Measurements from ENCODE around the gene ARHGAP44.

DNA sequence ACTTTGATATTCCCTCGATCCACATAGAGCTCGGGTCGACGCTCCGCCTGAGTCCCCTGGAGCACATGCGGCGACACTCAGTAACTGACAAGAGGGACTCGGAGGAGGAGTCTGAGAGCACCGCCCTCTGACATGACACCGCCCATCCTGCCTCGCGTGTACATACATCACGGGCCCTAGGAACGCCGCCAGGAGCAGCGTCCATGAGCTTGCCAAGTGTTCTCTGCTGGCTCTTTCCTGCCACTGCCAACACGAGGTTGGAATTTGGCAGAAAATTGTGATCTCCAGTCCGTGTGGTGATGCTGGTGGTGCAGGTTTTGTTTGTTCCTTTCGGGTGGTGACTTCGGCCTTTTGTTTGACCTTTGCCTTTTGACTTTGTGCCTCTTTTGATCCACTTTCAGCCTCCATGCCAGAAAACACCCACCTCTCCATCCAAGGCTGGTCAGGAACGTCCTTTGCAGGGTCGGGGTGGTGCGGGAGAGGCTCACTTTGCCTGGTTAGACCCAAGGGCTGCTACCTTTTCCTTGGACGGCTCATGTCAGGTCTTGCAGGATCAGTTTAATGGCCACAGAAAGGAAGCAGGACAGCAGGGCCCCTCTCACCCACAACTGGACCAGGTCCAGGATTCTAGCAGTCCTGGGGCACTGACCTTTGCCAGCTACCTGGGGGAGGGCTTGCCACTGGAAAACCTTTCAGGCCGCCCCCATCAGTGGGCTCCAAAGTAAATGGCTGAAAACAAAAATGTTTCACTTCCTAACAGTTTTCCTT, 200.9 kb downstream of the ARHGAP44 start:
- TF ChIP-seq, protein P1, sequence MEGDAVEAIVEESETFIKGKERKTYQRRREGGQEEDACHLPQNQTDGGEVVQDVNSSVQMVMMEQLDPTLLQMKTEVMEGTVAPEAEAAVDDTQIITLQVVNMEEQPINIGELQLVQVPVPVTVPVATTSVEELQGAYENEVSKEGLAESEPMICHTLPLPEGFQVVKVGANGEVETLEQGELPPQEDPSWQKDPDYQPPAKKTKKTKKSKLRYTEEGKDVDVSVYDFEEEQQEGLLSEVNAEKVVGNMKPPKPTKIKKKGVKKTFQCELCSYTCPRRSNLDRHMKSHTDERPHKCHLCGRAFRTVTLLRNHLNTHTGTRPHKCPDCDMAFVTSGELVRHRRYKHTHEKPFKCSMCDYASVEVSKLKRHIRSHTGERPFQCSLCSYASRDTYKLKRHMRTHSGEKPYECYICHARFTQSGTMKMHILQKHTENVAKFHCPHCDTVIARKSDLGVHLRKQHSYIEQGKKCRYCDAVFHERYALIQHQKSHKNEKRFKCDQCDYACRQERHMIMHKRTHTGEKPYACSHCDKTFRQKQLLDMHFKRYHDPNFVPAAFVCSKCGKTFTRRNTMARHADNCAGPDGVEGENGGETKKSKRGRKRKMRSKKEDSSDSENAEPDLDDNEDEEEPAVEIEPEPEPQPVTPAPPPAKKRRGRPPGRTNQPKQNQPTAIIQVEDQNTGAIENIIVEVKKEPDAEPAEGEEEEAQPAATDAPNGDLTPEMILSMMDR (IDR thresholded peaks at IDR 0.05) = no peak
- no peak for TF ChIP-seq POLR2A (IDR thresholded peaks at IDR 0.05; ENCODE audit: low read depth)
- TF ChIP-seq POLR2AphosphoS5 (IDR thresholded peaks at IDR 0.05) = no peak
- no peak for TF ChIP-seq EP300 (IDR thresholded peaks at IDR 0.05)

Data from esophagus muscularis mucosa (tissue), 4 donors.